ENCODE results near the gene PCAT6. TPM values are rescaled to one million over a fixed set of nuclear protein-coding genes. Genes with fewer than 3 reads are reported as not detected.

The PCAT6 gene
- 2.6 to 4.2 TPM (median 3.8 TPM) in 5 replicates for total RNA-seq (2022; extraction: Qiagen RNA extraction)

GRCh38 chr1:202810615-202811295 is at the start of gene PCAT6:
TSS of gene PCAT6 (plus strand) at chr1:202810954.

DNA sequence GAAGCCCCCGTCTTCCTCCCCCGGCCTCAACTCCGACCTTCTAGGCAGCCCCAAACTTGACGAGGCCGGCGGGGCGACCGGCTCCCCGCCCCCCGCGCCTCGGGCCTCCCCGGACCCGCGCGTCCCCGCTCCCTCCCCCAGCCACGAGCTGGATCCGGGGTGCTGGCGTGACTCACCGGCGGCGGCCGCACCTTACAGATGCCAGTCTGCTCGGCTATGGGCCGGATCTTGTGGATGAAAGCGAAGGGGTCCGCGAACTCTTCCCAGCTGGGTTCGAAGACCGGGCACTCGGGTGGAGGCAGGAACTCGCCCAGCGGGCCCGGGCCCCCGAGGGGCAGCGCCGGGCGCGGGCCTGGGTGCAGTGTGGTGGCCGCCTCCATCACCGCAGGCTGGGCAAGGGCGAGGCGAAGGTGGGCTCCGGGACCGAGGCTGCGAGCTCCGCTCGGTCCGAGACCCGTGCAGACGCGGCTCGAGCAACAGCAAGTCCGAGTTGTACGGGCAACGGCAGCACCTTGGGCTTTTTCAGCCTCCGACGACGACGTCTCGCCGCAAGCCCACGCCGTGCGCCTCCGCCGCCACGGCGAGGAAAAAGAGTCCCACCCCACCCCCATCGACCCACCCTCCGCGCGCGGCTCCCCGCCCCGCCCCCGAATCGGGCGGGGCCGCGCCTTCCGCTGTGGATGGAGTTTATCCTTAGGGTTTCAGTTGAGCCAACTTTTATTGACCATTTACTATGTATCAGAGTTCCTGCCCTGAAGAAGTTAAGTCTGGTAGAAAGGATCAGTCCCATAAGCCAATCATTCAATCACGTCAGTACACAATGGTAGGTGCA is 2.6 kb upstream of the PCAT6 start, which contains the start of gene KDM5B:
Gene KDM5B, minus strand, starts transcription at position 496 of the 832 bp plus-strand sequence. Its CDS starts 116 bp downstream, at position 380.

Other genes starting within 250 kb of the PCAT6 start
- 0.44 to 0.68 TPM (median 0.53 TPM) in 5 replicates for gene SYT2, start 100.5 kb upstream of the PCAT6 start, total RNA-seq (2022; extraction: Qiagen RNA extraction)
- 12.6 to 19.2 TPM (median 15.5 TPM) in 5 replicates for gene KDM5B, start 2.5 kb upstream of the PCAT6 start, total RNA-seq (2022; extraction: Qiagen RNA extraction)
- 13.6 to 15.3 TPM (median 14.6 TPM) in 5 replicates for gene RABIF, start 78.2 kb downstream of the PCAT6 start, total RNA-seq (2022; extraction: Qiagen RNA extraction)
- gene KLHL12, start 116.3 kb downstream of the PCAT6 start, total RNA-seq (2022; extraction: Qiagen RNA extraction): 16.3 to 20.8 TPM (median 18.5 TPM) in 5 replicates
- 57.7 to 64.7 TPM (median 63.3 TPM) in 5 replicates for gene ADIPOR1, start 147.4 kb downstream of the PCAT6 start, total RNA-seq (2022; extraction: Qiagen RNA extraction)
- 20.5 to 25.2 TPM (median 22.1 TPM) in 5 replicates for gene CYB5R1, start 156.3 kb downstream of the PCAT6 start, total RNA-seq (2022; extraction: Qiagen RNA extraction)
- 47.6 to 51.6 TPM (median 50.0 TPM) in 5 replicates for gene TMEM183A, start 196.4 kb downstream of the PCAT6 start, total RNA-seq (2022; extraction: Qiagen RNA extraction)
- gene PPFIA4, start 215.5 kb downstream of the PCAT6 start, total RNA-seq (2022; extraction: Qiagen RNA extraction): 0.15 to 1.0 TPM (median 0.43 TPM) in 5 replicates